ENCODE measurements around the gene KRTAP10-11.
"Not testable (repeated sequence)": the region's sequence is repeated elsewhere in the genome, so short reads cannot be mapped to it uniquely, and the experiment has no call there.

Gene KRTAP10-11

GRCh38 chr21:44657635-44658540 is 11.7 kb downstream of the KRTAP10-11 start, which contains the start of gene KRTAP12-3:
KRTAP12-3 (plus strand) TSS chr21:44657932; CDS start chr21:44657980, 48 bp downstream.
- no peak for ATAC-seq
- TF ChIP-seq RARB (CRISPR knock-in tag; IDR thresholded peaks at IDR 0.05), result no peak
- no peak for TF ChIP-seq TOX (CRISPR knock-in tag; IDR thresholded peaks at IDR 0.05; ENCODE audit: borderline replicate concordance)
- TF ChIP-seq ZFP30 (CRISPR knock-in tag; IDR thresholded peaks at IDR 0.05), result no peak

DNA sequence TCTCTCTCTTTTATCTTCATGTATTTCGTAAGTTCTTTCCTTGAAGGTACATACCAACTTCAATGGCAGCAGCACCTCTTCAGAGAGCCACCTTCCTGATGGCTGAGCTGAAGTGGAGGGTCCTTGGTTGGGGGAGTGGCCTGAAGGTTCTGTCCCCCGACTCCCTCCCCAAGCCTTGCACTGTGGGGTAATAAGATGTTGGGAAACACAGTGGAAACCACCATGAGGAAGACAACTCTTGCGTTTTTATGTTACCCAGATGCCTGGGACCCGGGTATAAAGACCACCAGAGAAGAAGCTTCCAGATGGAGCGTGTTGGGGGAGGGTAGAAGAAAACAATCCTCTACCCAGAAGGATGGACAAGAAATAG is 12.3 kb downstream of the KRTAP10-11 start:
- ATAC-seq, result no peak
- no peak for TF ChIP-seq TOX (CRISPR knock-in tag; IDR thresholded peaks at IDR 0.05; ENCODE audit: borderline replicate concordance)
- no peak for TF ChIP-seq ZFP3 (CRISPR knock-in tag; IDR thresholded peaks at IDR 0.05)
- TF ChIP-seq TSHZ2 (CRISPR knock-in tag; IDR thresholded peaks at IDR 0.05), result no peak
- TF ChIP-seq ZNF8 (CRISPR knock-in tag; IDR thresholded peaks at IDR 0.05), result no peak
- no peak for TF ChIP-seq RARB (CRISPR knock-in tag; IDR thresholded peaks at IDR 0.05)
- TF ChIP-seq SNAI2 (CRISPR knock-in tag; IDR thresholded peaks at IDR 0.05), result no peak
- no peak for TF ChIP-seq PATZ1 (CRISPR knock-in tag; IDR thresholded peaks at IDR 0.05; ENCODE audit: borderline replicate concordance)
- TF ChIP-seq ZC3H10 (CRISPR knock-in tag; IDR thresholded peaks at IDR 0.05), result no peak
- no peak for TF ChIP-seq GLIS3 (CRISPR knock-in tag; IDR thresholded peaks at IDR 0.05)
- TF ChIP-seq PPARA (CRISPR knock-in tag; IDR thresholded peaks at IDR 0.05; ENCODE audit: borderline replicate concordance), result no peak

- TF ChIP-seq OSR1 (CRISPR knock-in tag; IDR thresholded peaks at IDR 0.05), result no peak
- TF ChIP-seq SNAI2 (CRISPR knock-in tag; IDR thresholded peaks at IDR 0.05), result no peak
- TF ChIP-seq PPARA (CRISPR knock-in tag; IDR thresholded peaks at IDR 0.05; ENCODE audit: borderline replicate concordance), result no peak
- no peak for TF ChIP-seq ESRRG (CRISPR knock-in tag; IDR thresholded peaks at IDR 0.05)
- no peak for TF ChIP-seq ZNF8 (CRISPR knock-in tag; IDR thresholded peaks at IDR 0.05)
- no peak for ATAC-seq
Measured at GRCh38 chr21:44658913-44659595, 12.8 kb downstream of the KRTAP10-11 start.

DNA sequence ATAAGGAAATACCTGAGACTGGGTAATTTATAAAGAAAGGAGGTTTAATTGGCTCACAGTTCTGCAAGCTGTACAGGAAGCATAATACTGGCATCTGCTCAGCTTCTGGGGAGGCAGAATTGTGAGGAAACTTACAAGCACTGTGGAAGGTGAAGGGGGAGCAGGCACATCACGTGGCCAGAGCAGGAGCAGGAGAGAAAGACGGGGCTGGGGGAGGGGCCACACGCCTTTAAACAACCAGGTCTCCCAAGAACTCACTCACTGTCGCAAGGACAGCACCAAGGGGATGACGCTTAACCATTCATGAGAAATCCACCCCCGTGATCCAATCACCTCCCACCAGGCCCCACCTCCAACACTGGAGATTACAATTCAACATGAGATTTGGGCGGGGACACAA is 15.4 kb downstream of the KRTAP10-11 start:
- ATAC-seq, result not testable (repeated sequence)

- ATAC-seq, result no peak
- TF ChIP-seq GLIS3 (CRISPR knock-in tag; IDR thresholded peaks at IDR 0.05), result no peak
- no peak for TF ChIP-seq PATZ1 (CRISPR knock-in tag; IDR thresholded peaks at IDR 0.05; ENCODE audit: borderline replicate concordance)
Measured at GRCh38 chr21:44664691-44665090, 18.5 kb downstream of the KRTAP10-11 start.

GRCh38 chr21:44666401-44667320 is 20.4 kb downstream of the KRTAP10-11 start, which contains the start of gene KRTAP12-2:
KRTAP12-2 (minus strand) TSS chr21:44666927; CDS start chr21:44666886, 41 bp downstream.
- no peak for ATAC-seq
- no peak for TF ChIP-seq RARB (CRISPR knock-in tag; IDR thresholded peaks at IDR 0.05)
- TF ChIP-seq ZFP3 (CRISPR knock-in tag; IDR thresholded peaks at IDR 0.05), result no peak
- TF ChIP-seq CSDC2 (CRISPR knock-in tag; IDR thresholded peaks at IDR 0.05), result no peak
- TF ChIP-seq ZNF8 (CRISPR knock-in tag; IDR thresholded peaks at IDR 0.05), result no peak
- no peak for TF ChIP-seq CREB5 (CRISPR knock-in tag; IDR thresholded peaks at IDR 0.05; ENCODE audit: low read depth)
- TF ChIP-seq ESRRG (CRISPR knock-in tag; IDR thresholded peaks at IDR 0.05), result no peak
- TF ChIP-seq TCF4 (CRISPR knock-in tag; IDR thresholded peaks at IDR 0.05; ENCODE audit: borderline replicate concordance), result no peak
- TF ChIP-seq CSRNP3 (CRISPR knock-in tag; IDR thresholded peaks at IDR 0.05), result no peak
- no peak for TF ChIP-seq SNAI2 (CRISPR knock-in tag; IDR thresholded peaks at IDR 0.05)
- TF ChIP-seq OSR1 (CRISPR knock-in tag; IDR thresholded peaks at IDR 0.05), result no peak
- no peak for TF ChIP-seq GLIS3 (CRISPR knock-in tag; IDR thresholded peaks at IDR 0.05)

All from SK-N-SH treated with all-trans-retinoic acid at 6 μM for 48 hours (cell line).